K562 (cell line): ENCODE measurements around the gene PDCD10. TPM values are rescaled to one million over a fixed set of nuclear protein-coding genes. Genes with fewer than 3 reads are reported as not detected.

Source experiments
- ATAC-seq: fragments of 200-7000 bp; cut with Tn5 transposase; 3 replicates; pipeline ENCODE4 v1.9.1; 2020; ENCODE audit warnings: moderate library complexity
- BruUV-seq: library from RNA; stranded (reverse); fragments of 400-500 nt; replicated peaks from 2 replicates; lab custom pipeline; 2021; lab: Mats Ljungman, UMichigan
- CTCF ChIA-PET: fragments of 300-600 bp; formaldehyde crosslinking; extraction: SDS; loops from one replicate; lab custom pipeline; 2021; ENCODE audit warnings: low intra/inter-chr PET ratio; lab: Yijun Ruan, JAX
- POLR2A ChIA-PET: fragments of 300-600, 350-650 bp; sonication (Branson Sonifier 250); formaldehyde crosslinking; extraction: SDS; loops from one replicate; lab custom pipeline; 2021; ENCODE audit warnings: antibody characterized with exemption, inconsistent platforms; lab: Yijun Ruan, JAX
- DNase-seq, 4 experiments: peaks; one replicate each; pipeline versions ENCODE4 v3.0.0 to v3.0.0-alpha.2; 2011 to 2018; ENCODE audit warnings: low spot score in 3 of 4, mixed read lengths in 3 of 4; ENCODE audit errors: extremely low read depth in 1 of 4
- FAIRE-seq: peaks from 2 replicates; lab custom pipeline; 2011; peaks lifted over from hg19 to GRCh38; lab: Jason Lieb, UNC
- H2AFZ ChIP-seq: 2 replicates; pipeline ENCODE4 v1.6.0; 2011; ENCODE audit warnings: low read depth, low read length, control low read depth, inconsistent platforms
- H3K27ac ChIP-seq: fragments of 200-600 bp; 3 replicates; pipeline ENCODE4 v1.8.0; 2011; ENCODE audit warnings: low read depth, mild to moderate bottlenecking, control low read depth, inconsistent platforms, low read length, moderate library complexity, mixed read lengths; ENCODE audit errors: extremely low read depth
- H3K27me3 ChIP-seq, 2 experiments: fragments of 300-600 bp in 1 of 2; 2 replicates in 1 of 2; 3 replicates in 1 of 2; pipeline versions ENCODE4 v1.6.0 to v1.8.0; 2011; ENCODE audit warnings: inconsistent platforms in 2 of 2, low read length in 2 of 2, mild to moderate bottlenecking in 1 of 2, mixed read lengths in 1 of 2, moderate library complexity in 1 of 2; ENCODE audit not compliant: control insufficient read depth in 2 of 2, insufficient read depth in 2 of 2
- H3K36me3 ChIP-seq: fragments of 300-600 bp; 3 replicates; pipeline ENCODE4 v1.8.0; 2011; ENCODE audit warnings: mild to moderate bottlenecking, low read length, inconsistent platforms; ENCODE audit not compliant: control insufficient read depth, insufficient read depth
- H3K4me1 ChIP-seq, 2 experiments: fragments of 200-600 bp in 1 of 2; replicated peaks in 1 of 2; 2 replicates in 1 of 2; 3 replicates in 1 of 2; pipeline versions ENCODE4 v1.5.1 to v1.8.0; 2011; ENCODE audit warnings: inconsistent platforms in 2 of 2, low read length in 2 of 2, mild to moderate bottlenecking in 1 of 2, mixed read lengths in 1 of 2, moderate library complexity in 1 of 2; ENCODE audit not compliant: control insufficient read depth in 2 of 2, insufficient read depth in 2 of 2
- H3K4me2 ChIP-seq: 2 replicates; pipeline ENCODE4 v1.6.1; 2011; ENCODE audit warnings: low read length, control low read depth, inconsistent platforms, mixed read lengths; ENCODE audit not compliant: insufficient read depth
- H3K4me3 ChIP-seq: fragments of 200-600 bp; sonication (generic), shearing (Covaris generic); 2 replicates; pipeline ENCODE4 v1.5.1; 2016; ENCODE audit warnings: control low read depth, inconsistent platforms
- H3K79me2 ChIP-seq: fragments of 200-600 bp; 3 replicates; pipeline ENCODE4 v1.8.0; 2011; ENCODE audit warnings: low read length, inconsistent platforms; ENCODE audit not compliant: control insufficient read depth, insufficient read depth
- H3K9ac ChIP-seq, 2 experiments: 2 replicates each; pipeline versions ENCODE4 v1.6.0 to v1.6.1; 2011; ENCODE audit warnings: low read depth in 2 of 2, low read length in 2 of 2, control low read depth in 1 of 2, inconsistent platforms in 1 of 2, mild to moderate bottlenecking in 1 of 2, mixed read lengths in 1 of 2; ENCODE audit not compliant: insufficient read depth in 1 of 2
- H3K9me1 ChIP-seq: one replicate; pipeline ENCODE4 v1.6.0; 2011; ENCODE audit warnings: inconsistent platforms, mild to moderate bottlenecking, low read length, moderate library complexity; ENCODE audit not compliant: control insufficient read depth, insufficient read depth
- H3K9me3 ChIP-seq: replicated peaks from 2 replicates; pipeline ENCODE4 v1.5.1; 2011; ENCODE audit warnings: low read depth, low read length, inconsistent platforms; ENCODE audit not compliant: control insufficient read depth, insufficient read depth
- H4K20me1 ChIP-seq: replicated peaks from 2 replicates; pipeline ENCODE4 v1.6.1; 2011; ENCODE audit warnings: low read length, inconsistent platforms, mixed read lengths; ENCODE audit not compliant: control insufficient read depth, insufficient read depth
- ARID3A ChIP-seq: IDR thresholded peaks from 2 replicates; pipeline ENCODE4 v1.6.1; 2012; ENCODE audit warnings: low read depth, low read length, improper control_type of control experiment, borderline replicate concordance
- BRD9 ChIP-seq: fragments of 450-650 bp; IDR thresholded peaks from 2 replicates; pipeline ENCODE4 v1.6.1; 2018; ENCODE audit warnings: low read depth; ENCODE audit not compliant: partially characterized antibody
- CBFA2T2 ChIP-seq: fragments of 450-650 bp; conservative IDR thresholded peaks from 2 replicates; pipeline ENCODE4 v1.6.1; 2017; ENCODE audit warnings: mild to moderate bottlenecking
- DIDO1 ChIP-seq: fragments of 450-650 bp; IDR thresholded peaks from 2 replicates; pipeline ENCODE4 v1.6.1; 2016; ENCODE audit warnings: low read depth, missing biosample characterization, missing genetic modification characterization
- HDAC6 ChIP-seq: IDR thresholded peaks from 2 replicates; pipeline ENCODE4 v1.6.1; 2012; ENCODE audit warnings: low read depth, mild to moderate bottlenecking, control low read depth, inconsistent platforms, low read length, moderate library complexity
- HDAC8 ChIP-seq: fragments of 450-650 bp; IDR thresholded peaks from 2 replicates; pipeline ENCODE4 v1.6.1; 2016; ENCODE audit warnings: mild to moderate bottlenecking, missing genetic modification characterization, moderate library complexity, missing compliant biosample characterization
- HNRNPL ChIP-seq: fragments of 200-400 bp; formaldehyde crosslinking; IDR thresholded peaks from 2 replicates; pipeline ENCODE4 v1.6.1; 2017; ENCODE audit warnings: low read depth, mild to moderate bottlenecking, low read length
- MAFG ChIP-seq: fragments of 450-650 bp; conservative IDR thresholded peaks from 2 replicates; pipeline ENCODE4 v1.6.1; 2016; ENCODE audit warnings: missing genetic modification characterization, missing compliant biosample characterization
- MXD1 ChIP-seq: fragments of 250-450 bp; sonication (Bioruptor Pico); IDR thresholded peaks from 2 replicates; pipeline ENCODE4 v1.8.0; 2021; ENCODE audit warnings: borderline replicate concordance, mild to moderate bottlenecking, moderate library complexity; ENCODE audit not compliant: poor library complexity, severe bottlenecking
- PHF21A ChIP-seq: fragments of 450-650 bp; IDR thresholded peaks from 2 replicates; pipeline ENCODE4 v1.6.1; 2017; ENCODE audit warnings: low read depth, borderline replicate concordance
- SMAD3 ChIP-seq: fragments of 450-650 bp; formaldehyde crosslinking; conservative IDR thresholded peaks from 2 replicates; pipeline ENCODE4 v1.4.0; 2020; ENCODE audit warnings: mild to moderate bottlenecking
- THRA ChIP-seq: fragments of 450-650 bp; IDR thresholded peaks from 2 replicates; pipeline ENCODE4 v1.6.1; 2017; ENCODE audit warnings: mild to moderate bottlenecking, moderate library complexity
- ZNF134 ChIP-seq: fragments of 250-450 bp; sonication (Bioruptor Pico); conservative IDR thresholded peaks from 2 replicates; pipeline ENCODE4 v1.4.0; 2020
- ZNF165 ChIP-seq: fragments of 250-450 bp; sonication (Bioruptor Pico); IDR thresholded peaks from 2 replicates; pipeline ENCODE4 v1.4.0; 2020; ENCODE audit warnings: borderline replicate concordance
- ZNF512 ChIP-seq: IDR thresholded peaks from 2 replicates; pipeline ENCODE4 v1.6.1; 2016; ENCODE audit warnings: missing genetic modification characterization, missing compliant biosample characterization
- ZNF830 ChIP-seq: fragments of 250-450 bp; sonication (Bioruptor Pico); IDR thresholded peaks from 2 replicates; pipeline ENCODE4 v1.5.0; 2021; ENCODE audit warnings: mild to moderate bottlenecking
- WGBS: fragments of 100-300 bp; shearing (Covaris generic); methylation state at CpG from one replicate; pipeline ENCODE4 v1.1.6; 2016; ENCODE audit warnings: low coverage, mixed read lengths; ENCODE audit not compliant: insufficient coverage; ENCODE audit errors: missing lambda C conversion rate; 5-methylcytosine and 5-hydroxymethylcytosine counted together
- in situ Hi-C: fragments of 300-500 bp; cut with MboI; formaldehyde crosslinking; loops from 4 replicates; pipeline ENCODE4 v1.15.0; 2018; ENCODE audit warnings: inconsistent platforms, mixed read lengths
- intact Hi-C: fragments of 100-400 bp; cut with micrococcal nuclease; formaldehyde crosslinking; loops from 2 replicates; pipeline ENCODE4 v1.14.2; 2022
- polyA plus RNA-seq, 8 experiments: library from polyadenylated mRNA; depleted of rRNA in 4 of 8; stranded (reverse) in 5 of 8; unstranded in 3 of 8; fragments of >200 nt; fragmentation: Nextera tagmentation in 2 of 8; fragmentation: Illumina TruSeq in 1 of 8; extraction: Ambion mirVana in 2 of 8; extraction: Trizol in 1 of 8; gene quantifications; 2 replicates each; pipeline versions ENCODE4 v1.2.1 to v1.2.3, GENCODE V29; 2011 to 2014; ENCODE audit warnings: inconsistent platforms in 1 of 8, missing spikeins in 1 of 8
- total RNA-seq, 7 experiments: library from RNA; depleted of rRNA in 6 of 7; stranded (reverse); fragments of >200 nt in 6 of 7; fragmentation: Illumina TruSeq in 2 of 7; extraction: Trizol in 2 of 7; gene quantifications; 2 replicates each; pipeline versions ENCODE4 v1.2.1 to v1.2.3, GENCODE V29; 2011 to 2021; ENCODE audit warnings: low replicate concordance in 1 of 7

The PDCD10 gene
- total and polyA plus RNA-seq, 9 of the 15 experiments (the other 6 are each of a cell fraction or from before 2014, with no cell fraction given) = 121 to 476 (median 232) TPM

- TF ChIP-seq ARID3A (no peak), ZNF165 (no peak)
Observed at GRCh38 chr3:167657684-167658225, 76.9 kb downstream of the PDCD10 start (continued).

GRCh38 chr3:167656821-167657220 is 77.9 kb downstream of the PDCD10 start:
- H3K9me3 ChIP-seq = no peaks in the 10 kb centered on the region
- ChIA-PET CTCF (no interaction called here), POLR2A (no interaction called here)
- intact Hi-C loops (no loop called here), in situ Hi-C loops (no loop called here)
- FAIRE-seq (no peak), DNase-seq (no peak), ATAC-seq (no peak)
- BruUV-seq = no TSS peak
- H3K36me3 ChIP-seq = no peaks in the 10 kb centered on the region
- no peaks in the 10 kb centered on the region for H4K20me1 ChIP-seq
- no peak for TF ChIP-seq PHF21A
- TF ChIP-seq HDAC8 = no peak
- TF ChIP-seq ZNF512 (tag) = no peak
- no peak for TF ChIP-seq MXD1 (CRISPR knock-in tag)
- TF ChIP-seq HNRNPL = no peak
- TF ChIP-seq HDAC6 = no peak
- TF ChIP-seq ZNF134 (CRISPR knock-in tag) = no peak
- no peak for TF ChIP-seq THRA
- TF ChIP-seq ZNF830 = no peak
- TF ChIP-seq DIDO1 = no peak
- no peak for TF ChIP-seq BRD9
- TF ChIP-seq MAFG (tag) = no peak
- no peak for TF ChIP-seq SMAD3 (CRISPR knock-in tag)
- no peak for TF ChIP-seq CBFA2T2
- H3K9ac ChIP-seq = no peak overlapping the region
- no peaks in the 10 kb centered on the region for H3K27me3 ChIP-seq
- 0% methylated on average over 1 of the region's 1 CpG for WGBS
- no peaks in the 10 kb centered on the region for H3K4me1 ChIP-seq
- no peak overlapping the region for H3K4me2 ChIP-seq
- H3K4me3 ChIP-seq = no peak overlapping the region
- no peaks in the 10 kb centered on the region for H3K9me1 ChIP-seq
- H3K79me2 ChIP-seq = no peaks in the 10 kb centered on the region
- H3K27ac ChIP-seq = no peak overlapping the region
- no peak overlapping the region for H2AFZ ChIP-seq
